SK-N-SH (cell line): ENCODE data around the gene MYO16. TPM values are rescaled to one million over a fixed set of nuclear protein-coding genes. Genes with fewer than 3 reads are reported as not detected.
"Not testable (repeated sequence)": the region's sequence is repeated elsewhere in the genome, so short reads cannot be mapped to it uniquely, and the experiment has no call there.

Experiments
- CTCF ChIA-PET: fragments of 300-600, 350-600 bp; formaldehyde crosslinking; extraction: SDS; loops from one replicate; lab custom pipeline; 2021; lab: Yijun Ruan, JAX
- POLR2A ChIA-PET: fragments of 350-600 bp; sonication (Branson Sonifier 250); formaldehyde crosslinking; extraction: SDS; loops from one replicate; lab custom pipeline; 2020; ENCODE audit warnings: antibody characterized with exemption, inconsistent platforms; lab: Yijun Ruan, JAX
- DNase-seq: peaks from one replicate; pipeline ENCODE4 v3.0.0; 2012
- H2AFZ ChIP-seq: fragments of 200-600 bp; sonication (generic); 2 replicates; pipeline ENCODE4 v1.8.1; 2016; ENCODE audit warnings: antibody characterized with exemption, mild to moderate bottlenecking, low read depth
- H3F3A ChIP-seq: fragments of 200-600 bp; sonication (generic); replicated peaks from 2 replicates; pipeline ENCODE3; 2016; ENCODE audit warnings: antibody characterized with exemption, mild to moderate bottlenecking; ENCODE audit not compliant: insufficient read depth
- H3K27ac ChIP-seq, 2 experiments: fragments of 200-500 bp in 1 of 2; fragments of 200-600 bp in 1 of 2; sonication (Bioruptor generic) in 1 of 2; sonication (generic), shearing (Covaris generic) in 1 of 2; 2 replicates each; pipeline versions ENCODE4 v1.5.1 to v1.6.1; 2014 to 2016; ENCODE audit warnings: low read depth in 2 of 2, inconsistent platforms in 1 of 2, low read length in 1 of 2, mild to moderate bottlenecking in 1 of 2, mixed read lengths in 1 of 2
- H3K27me3 ChIP-seq: fragments of 200-600 bp; sonication (generic), shearing (Covaris generic); 2 replicates; pipeline ENCODE4 v1.6.1; 2016; ENCODE audit warnings: mixed run types; ENCODE audit not compliant: insufficient read depth
- H3K36me3 ChIP-seq, 2 experiments: fragments of 200-500 bp in 1 of 2; fragments of 200-600 bp in 1 of 2; sonication (Bioruptor generic) in 1 of 2; sonication (generic) in 1 of 2; replicated peaks in 1 of 2; 2 replicates each; pipeline versions ENCODE3 to v1.5.1; 2014 to 2016; ENCODE audit warnings: low read length in 1 of 2, mild to moderate bottlenecking in 1 of 2; ENCODE audit not compliant: insufficient read depth in 2 of 2, control insufficient read depth in 1 of 2
- H3K4me1 ChIP-seq, 2 experiments: fragments of 200-500 bp in 1 of 2; fragments of 200-600 bp in 1 of 2; sonication (Bioruptor generic) in 1 of 2; sonication (generic), shearing (Covaris generic) in 1 of 2; 2 replicates each; pipeline versions ENCODE4 v1.5.1 to v1.6.1; 2014 to 2016; ENCODE audit warnings: low read depth in 1 of 2, low read length in 1 of 2, mixed run types in 1 of 2; ENCODE audit not compliant: insufficient read depth in 2 of 2, control insufficient read depth in 1 of 2
- H3K4me2 ChIP-seq: fragments of 200-600 bp; sonication (generic), shearing (Covaris generic); 2 replicates; pipeline ENCODE4 v1.6.1; 2017; ENCODE audit warnings: mixed run types
- H3K4me3 ChIP-seq, 2 experiments: fragments of 200-500 bp in 1 of 2; fragments of 200-600 bp in 1 of 2; sonication (Bioruptor generic) in 1 of 2; sonication (generic), shearing (Covaris generic) in 1 of 2; 2 replicates each; pipeline versions ENCODE4 v1.5.1 to v1.8.1; 2014 to 2016; ENCODE audit warnings: low read depth in 2 of 2, inconsistent platforms in 1 of 2, low read length in 1 of 2, mild to moderate bottlenecking in 1 of 2, mixed read lengths in 1 of 2, moderate library complexity in 1 of 2
- H3K79me2 ChIP-seq: fragments of 200-600 bp; sonication (generic); 2 replicates; pipeline ENCODE4 v1.8.1; 2017; ENCODE audit warnings: mild to moderate bottlenecking; ENCODE audit not compliant: insufficient read depth
- H3K9ac ChIP-seq: fragments of 200-600 bp; sonication (generic); 2 replicates; pipeline ENCODE4 v1.6.1; 2017; ENCODE audit warnings: mixed run types
- H3K9me2 ChIP-seq: fragments of 200-600 bp; sonication (generic); 2 replicates; pipeline ENCODE4 v1.6.1; 2017; ENCODE audit warnings: mixed run types
- H3K9me3 ChIP-seq: fragments of 200-600 bp; sonication (generic); 2 replicates; pipeline ENCODE4 v1.6.1; 2017; ENCODE audit warnings: mixed run types, mild to moderate bottlenecking, moderate library complexity
- H4K20me1 ChIP-seq: fragments of 200-600 bp; sonication (generic); 2 replicates; pipeline ENCODE4 v1.6.1; 2017; ENCODE audit warnings: mild to moderate bottlenecking, mixed run types; ENCODE audit not compliant: insufficient read depth
- EZH2phosphoT487 ChIP-seq: fragments of 200-600 bp; sonication (generic); IDR thresholded peaks from 2 replicates; pipeline ENCODE4 v1.6.1; 2017; ENCODE audit warnings: low read depth, mixed run types, mild to moderate bottlenecking, antibody characterized with exemption, moderate library complexity, borderline replicate concordance
- FOSL2 ChIP-seq: IDR thresholded peaks from 2 replicates; pipeline ENCODE4 v1.4.0; 2012; ENCODE audit warnings: low read depth, mild to moderate bottlenecking, moderate library complexity, borderline replicate concordance
- FOXJ3 ChIP-seq: sonication (generic); formaldehyde crosslinking; IDR thresholded peaks from 2 replicates; pipeline ENCODE4 v1.5.1; 2020; ENCODE audit warnings: mild to moderate bottlenecking, missing genetic modification reagents
- FOXM1 ChIP-seq: IDR thresholded peaks from 2 replicates; pipeline ENCODE4 v1.4.0; 2012; ENCODE audit warnings: low read depth, mild to moderate bottlenecking
- MXI1 ChIP-seq: IDR thresholded peaks from 2 replicates; pipeline ENCODE4 v1.6.1; 2012; ENCODE audit warnings: mild to moderate bottlenecking, low read depth, low read length, improper control_type of control experiment
- PBX3 ChIP-seq: IDR thresholded peaks from 2 replicates; pipeline ENCODE4; 2012
- POLR2AphosphoS5 ChIP-seq: IDR thresholded peaks from 2 replicates; pipeline ENCODE4 v1.6.1; 2012; ENCODE audit warnings: low read depth, low read length
- RAD21 ChIP-seq: IDR thresholded peaks from 2 replicates; pipeline ENCODE4 v1.6.1; 2012; ENCODE audit warnings: mild to moderate bottlenecking, low read length
- RCOR1 ChIP-seq: fragments of 150-350 bp; IDR thresholded peaks from 2 replicates; pipeline ENCODE4 v1.6.1; 2017; ENCODE audit warnings: antibody characterized with exemption, low read length
- SIN3A ChIP-seq: IDR thresholded peaks from 2 replicates; pipeline ENCODE4 v1.6.1; 2012; ENCODE audit warnings: low read depth, mild to moderate bottlenecking, low read length, moderate library complexity, borderline replicate concordance
- TCF12 ChIP-seq: IDR thresholded peaks from 2 replicates; pipeline ENCODE4 v1.4.0; 2012
- TEAD4 ChIP-seq: IDR thresholded peaks from 2 replicates; pipeline ENCODE4 v1.4.0; 2012; ENCODE audit warnings: mild to moderate bottlenecking, borderline replicate concordance; ENCODE audit not compliant: insufficient read depth
- USF2 ChIP-seq: fragments of 150-350 bp; IDR thresholded peaks from 2 replicates; pipeline ENCODE4 v1.6.1; 2017; ENCODE audit warnings: antibody characterized with exemption, low read length, low read depth, borderline replicate concordance
- ZBTB33 ChIP-seq: IDR thresholded peaks from 2 replicates; pipeline ENCODE4 v1.4.0; 2012; ENCODE audit warnings: low read depth, borderline replicate concordance
- WGBS: methylation state at CpG from one replicate; pipeline ENCODE4 v1.1.6; 2017; ENCODE audit warnings: low lambda C conversion rate; 5-methylcytosine and 5-hydroxymethylcytosine counted together
- polyA plus RNA-seq, 3 experiments: library from polyadenylated mRNA; depleted of rRNA; stranded (reverse); fragments of >200 nt; gene quantifications; 2 replicates each; pipeline ENCODE4 v1.2.3, GENCODE V29; 2012
- TF ChIP-seq, protein P1 (sequence below): fragments of 150-350 bp; IDR thresholded peaks from 2 replicates; pipeline ENCODE4 v1.6.1; 2016; ENCODE audit warnings: mild to moderate bottlenecking, low read depth, low read length

MYO16 gene
- polyA plus RNA-seq, 1 of the 3 experiments (the other 2 are of a cell fraction), result 0.07 TPM

DNA sequence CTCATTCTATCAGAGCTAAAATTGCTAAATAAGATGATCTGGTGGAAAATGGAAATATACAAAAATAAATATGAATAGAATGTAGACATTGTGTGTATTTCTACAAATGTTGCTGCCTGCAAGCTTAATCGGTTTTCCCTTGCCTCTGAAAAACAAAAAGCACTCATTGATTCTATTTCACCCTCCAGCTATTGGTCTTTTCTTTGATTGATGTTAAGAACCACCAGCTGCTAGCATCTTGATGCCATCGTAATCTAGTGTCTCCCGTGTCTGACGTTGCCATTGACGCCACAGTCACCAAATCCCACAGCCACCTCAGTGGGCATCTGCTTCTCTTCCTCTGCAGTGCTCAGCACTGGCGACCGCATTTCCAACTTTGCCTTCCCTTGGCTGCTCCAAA, 461.8 kb downstream of the MYO16 start:
- H3F3A ChIP-seq, result no peaks in the 10 kb centered on the region
- H3K9me2 ChIP-seq, result no peaks in the 10 kb centered on the region; the same call in 1 of the 2 replicates
- H2AFZ ChIP-seq, result no peak overlapping the region
- 78% methylated on average over 7 of the region's 7 CpGs for WGBS
- H4K20me1 ChIP-seq, result no peaks in the 10 kb centered on the region
- CTCF ChIA-PET, result interaction anchor here (0.6 kb wide), 1 partner anchor 1702 kb away, joined by 3 read pairs; no protein-coding TSS in a partner anchor
- DNase-seq, result no peak
- H3K79me2 ChIP-seq, result no peaks in the 10 kb centered on the region
- no peak overlapping the region for H3K4me2 ChIP-seq
- no peaks in the 10 kb centered on the region; the same call in 1 of the 2 replicates for H3K27me3 ChIP-seq
- H3K4me1 ChIP-seq, result no peaks in the 10 kb centered on the region; a peak in 2 of 4 replicates
- no peak for TF ChIP-seq ZBTB33
- TF ChIP-seq USF2, result no peak
- TF ChIP-seq, all 33 proteins: peak for 0
- no peaks in the 10 kb centered on the region for H3K36me3 ChIP-seq
- H3K9me3 ChIP-seq, result 0 out of 2 replicates have a peak, but pooled peaks cover 2% of the 10 kb centered on the region
- POLR2A ChIA-PET, result no interaction called here
- H3K9ac ChIP-seq, result no peak overlapping the region
- H3K27ac ChIP-seq, result no peak overlapping the region
- no peak overlapping the region for H3K4me3 ChIP-seq

DNA sequence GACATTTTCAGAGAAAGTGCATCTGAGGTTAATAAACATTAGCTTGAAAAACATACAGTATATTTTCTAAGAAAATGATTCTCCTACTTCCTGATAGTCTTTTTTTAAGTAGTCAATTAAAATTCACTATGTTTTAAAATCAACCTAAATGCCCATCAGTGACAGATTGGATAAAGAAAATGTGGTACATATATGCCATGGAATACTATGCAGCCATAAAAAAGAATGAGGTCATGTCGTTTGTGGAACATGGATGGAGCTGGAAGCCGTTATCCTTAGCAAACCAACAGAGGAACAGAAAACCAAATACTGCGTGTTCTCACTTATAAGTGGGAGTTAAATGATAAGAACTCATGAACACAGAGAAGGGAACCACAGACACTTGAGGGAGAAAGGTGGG, 462.8 kb downstream of the MYO16 start:
- H3K27me3 ChIP-seq, H3K36me3 ChIP-seq, DNase-seq, H2AFZ ChIP-seq, H3K4me3 ChIP-seq, H3K4me2 ChIP-seq, H3K9ac ChIP-seq, H3F3A ChIP-seq, H3K9me2 ChIP-seq, CTCF ChIA-PET, H3K4me1 ChIP-seq, POLR2A ChIA-PET, H3K79me2 ChIP-seq, H3K27ac ChIP-seq, H3K9me3 ChIP-seq, H4K20me1 ChIP-seq: not testable (repeated sequence)
- whole genome bisulfite sequencing, result 30% methylated on average over 3 of the region's 3 CpGs

- ChIA-PET CTCF (interaction anchor here (0.7 kb wide), 1 partner anchor 16 kb away, joined by 3 read pairs; no protein-coding TSS in a partner anchor), POLR2A (no interaction called here)
- TF ChIP-seq EZH2phosphoT487 (no peak), TEAD4 (no peak), FOXM1 (no peak), FOSL2 (no peak), MXI1 (no peak), TCF12 (no peak), FOXJ3 (no peak), SIN3A (no peak), RCOR1 (no peak), PBX3 (no peak), RAD21 (no peak), POLR2AphosphoS5 (no peak)
- TF ChIP-seq, protein P1, sequence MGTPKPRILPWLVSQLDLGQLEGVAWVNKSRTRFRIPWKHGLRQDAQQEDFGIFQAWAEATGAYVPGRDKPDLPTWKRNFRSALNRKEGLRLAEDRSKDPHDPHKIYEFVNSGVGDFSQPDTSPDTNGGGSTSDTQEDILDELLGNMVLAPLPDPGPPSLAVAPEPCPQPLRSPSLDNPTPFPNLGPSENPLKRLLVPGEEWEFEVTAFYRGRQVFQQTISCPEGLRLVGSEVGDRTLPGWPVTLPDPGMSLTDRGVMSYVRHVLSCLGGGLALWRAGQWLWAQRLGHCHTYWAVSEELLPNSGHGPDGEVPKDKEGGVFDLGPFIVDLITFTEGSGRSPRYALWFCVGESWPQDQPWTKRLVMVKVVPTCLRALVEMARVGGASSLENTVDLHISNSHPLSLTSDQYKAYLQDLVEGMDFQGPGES, result no peak
- H3K9me3 ChIP-seq, result 0 out of 2 replicates have a peak, but pooled peaks cover 2% of the 10 kb centered on the region
- no peaks in the 10 kb centered on the region for H4K20me1 ChIP-seq
- WGBS, result 84% methylated on average over 2 of the region's 2 CpGs
- no peaks in the 10 kb centered on the region for H3K9me2 ChIP-seq
- H3K4me3 ChIP-seq, result no peak overlapping the region
- no peaks in the 10 kb centered on the region for H3K36me3 ChIP-seq
- no peak overlapping the region for H2AFZ ChIP-seq
- no peak for DNase-seq
- no peaks in the 10 kb centered on the region for H3K79me2 ChIP-seq
- H3F3A ChIP-seq, result no peaks in the 10 kb centered on the region
- H3K9ac ChIP-seq, result no peak overlapping the region
- no peaks in the 10 kb centered on the region; a peak in 2 of 4 replicates for H3K4me1 ChIP-seq
- no peak overlapping the region for H3K4me2 ChIP-seq
- no peaks in the 10 kb centered on the region; the same call in 1 of the 2 replicates for H3K27me3 ChIP-seq
- no peak overlapping the region for H3K27ac ChIP-seq
These were observed 464.6 kb downstream of the MYO16 start for GRCh38 chr13:109093998-109094397.
